H9 (cell line): ENCODE results near the gene RAB17. TPM values are rescaled to one million over a fixed set of nuclear protein-coding genes. Genes with fewer than 3 reads are reported as not detected.

Experiments used
- DNase-seq: peaks from one replicate; pipeline ENCODE4 v3.0.0-alpha.2; 2017
- H2AFZ ChIP-seq: one replicate; pipeline ENCODE4 v1.6.1; 2013; ENCODE audit warnings: mild to moderate bottlenecking, low read length, control low read depth, moderate library complexity
- H2AK5ac ChIP-seq: 2 replicates; pipeline ENCODE4 v1.6.1; 2013; ENCODE audit warnings: low read length, control low read depth, mixed read lengths; ENCODE audit not compliant: insufficient read length
- H2BK120ac ChIP-seq: one replicate; pipeline ENCODE4 v1.6.1; 2013; ENCODE audit warnings: low read depth, mild to moderate bottlenecking, low read length, control low read depth, inconsistent platforms; ENCODE audit not compliant: poor library complexity, severe bottlenecking
- H2BK12ac ChIP-seq: 2 replicates; pipeline ENCODE4 v1.6.1; 2013; ENCODE audit warnings: low read length, control low read depth, mixed read lengths, low read depth; ENCODE audit not compliant: insufficient read length
- H2BK15ac ChIP-seq: 2 replicates; pipeline ENCODE4 v1.6.1; 2013; ENCODE audit warnings: low read depth, low read length, control low read depth
- H2BK20ac ChIP-seq: one replicate; pipeline ENCODE4 v1.6.1; 2013; ENCODE audit warnings: low read depth, mild to moderate bottlenecking, low read length, control low read depth, inconsistent platforms; ENCODE audit not compliant: poor library complexity, severe bottlenecking
- H2BK5ac ChIP-seq: 2 replicates; pipeline ENCODE4 v1.6.1; 2013; ENCODE audit warnings: low read length, control low read depth, mixed read lengths; ENCODE audit not compliant: insufficient read length
- H3K14ac ChIP-seq: 2 replicates; pipeline ENCODE4 v1.6.1; 2013; ENCODE audit warnings: low read length, control low read depth; ENCODE audit not compliant: insufficient read depth
- H3K18ac ChIP-seq: 2 replicates; pipeline ENCODE4 v1.6.1; 2013; ENCODE audit warnings: low read depth, mild to moderate bottlenecking, mixed read lengths, low read length, control low read depth; ENCODE audit not compliant: insufficient read length
- H3K23ac ChIP-seq: 2 replicates; pipeline ENCODE4 v1.6.1; 2013; ENCODE audit warnings: low read length, control low read depth, mixed read lengths, low read depth; ENCODE audit not compliant: insufficient read length
- H3K23me2 ChIP-seq: 2 replicates; pipeline ENCODE4 v1.6.1; 2013; ENCODE audit warnings: low read depth, mild to moderate bottlenecking, mixed read lengths, low read length, control low read depth; ENCODE audit not compliant: insufficient read length, poor library complexity, severe bottlenecking
- H3K27ac ChIP-seq: 2 replicates; pipeline ENCODE4 v1.5.1; 2013; ENCODE audit warnings: low read length, control low read depth, mixed read lengths, low read depth; ENCODE audit not compliant: insufficient read length
- H3K27me3 ChIP-seq: 2 replicates; pipeline ENCODE4 v1.6.1; 2013; ENCODE audit warnings: low read length, control low read depth, inconsistent platforms; ENCODE audit not compliant: insufficient read depth
- H3K4ac ChIP-seq: 2 replicates; pipeline ENCODE4 v1.6.1; 2013; ENCODE audit warnings: low read depth, mild to moderate bottlenecking, control low read depth, inconsistent platforms, low read length, moderate library complexity
- H3K4me1 ChIP-seq: 2 replicates; pipeline ENCODE4 v1.6.1; 2013; ENCODE audit warnings: low read length, control low read depth, inconsistent platforms; ENCODE audit not compliant: insufficient read depth
- H3K4me2 ChIP-seq: 2 replicates; pipeline ENCODE4 v1.6.1; 2013; ENCODE audit warnings: low read length, control low read depth, mixed read lengths; ENCODE audit not compliant: insufficient read length, insufficient read depth
- H3K56ac ChIP-seq: 2 replicates; pipeline ENCODE4 v1.6.1; 2013; ENCODE audit warnings: low read depth, mild to moderate bottlenecking, mixed read lengths, low read length, control low read depth; ENCODE audit not compliant: insufficient read length
- H3K79me1 ChIP-seq: 2 replicates; pipeline ENCODE4 v1.6.1; 2013; ENCODE audit warnings: low read depth, mild to moderate bottlenecking, moderate library complexity, low read length, control low read depth, inconsistent platforms; ENCODE audit not compliant: insufficient read depth, poor library complexity, severe bottlenecking
- H3K79me2 ChIP-seq: 2 replicates; pipeline ENCODE4 v1.6.1; 2013; ENCODE audit warnings: low read length, control low read depth, inconsistent platforms; ENCODE audit not compliant: insufficient read depth
- H3K9ac ChIP-seq: 2 replicates; pipeline ENCODE4 v1.6.1; 2013; ENCODE audit warnings: low read length, control low read depth, mixed read lengths; ENCODE audit not compliant: insufficient read length; ENCODE audit errors: extremely low read depth
- H3K9me3 ChIP-seq: one replicate; pipeline ENCODE4 v1.6.1; 2013; ENCODE audit warnings: low read depth, low read length, inconsistent platforms; ENCODE audit not compliant: control insufficient read depth
- H3T11ph ChIP-seq: one replicate; pipeline ENCODE4 v1.6.1; 2013; ENCODE audit warnings: mild to moderate bottlenecking, low read length, control low read depth, inconsistent platforms
- H4K20me1 ChIP-seq: one replicate; pipeline ENCODE4 v1.6.1; 2013; ENCODE audit not compliant: control insufficient read depth, insufficient read length, insufficient read depth
- H4K5ac ChIP-seq: 2 replicates; pipeline ENCODE4 v1.6.1; 2013; ENCODE audit warnings: low read depth, mild to moderate bottlenecking, mixed read lengths, low read length, control low read depth; ENCODE audit not compliant: insufficient read length
- H4K8ac ChIP-seq: replicated peaks from 2 replicates; pipeline ENCODE4 v1.6.1; 2013; ENCODE audit warnings: low read length, control low read depth, mixed read lengths, low read depth; ENCODE audit not compliant: insufficient read length
- H4K91ac ChIP-seq: 2 replicates; pipeline ENCODE4 v1.6.1; 2013; ENCODE audit warnings: low read depth, mild to moderate bottlenecking, moderate library complexity, mixed read lengths, low read length, control low read depth; ENCODE audit not compliant: insufficient read length
- H3K27ac Mint-ChIP-seq, 3 experiments: 2 replicates in 2 of 3; 3 replicates in 1 of 3; pipeline ENCODE4 v1.8.0; 2020 to 2021; ENCODE audit warnings: mixed read lengths in 3 of 3, mild to moderate bottlenecking in 1 of 3, moderate library complexity in 1 of 3
- H3K27me3 Mint-ChIP-seq: 2 replicates; pipeline ENCODE4 v1.8.0; 2021; ENCODE audit warnings: low read depth, mild to moderate bottlenecking, moderate library complexity, mixed read lengths
- H3K36me3 Mint-ChIP-seq, 3 experiments: 2 replicates in 2 of 3; 3 replicates in 1 of 3; pipeline ENCODE4 v1.8.0; 2020 to 2021; ENCODE audit warnings: low read depth in 3 of 3, mixed read lengths in 3 of 3; ENCODE audit not compliant: insufficient read depth in 1 of 3
- H3K4me1 Mint-ChIP-seq, 2 experiments: 2 replicates each; pipeline ENCODE4 v1.8.0; 2020; ENCODE audit warnings: mixed read lengths in 2 of 2
- H3K4me3 Mint-ChIP-seq, 2 experiments: 2 replicates in 1 of 2; 3 replicates in 1 of 2; pipeline ENCODE4 v1.8.0; 2020 to 2021; ENCODE audit warnings: mild to moderate bottlenecking in 2 of 2, mixed read lengths in 2 of 2, moderate library complexity in 1 of 2
- H3K9me3 Mint-ChIP-seq, 2 experiments: 2 replicates in 1 of 2; 3 replicates in 1 of 2; pipeline ENCODE4 v1.8.0; 2020; ENCODE audit warnings: mild to moderate bottlenecking in 2 of 2, mixed read lengths in 2 of 2, moderate library complexity in 1 of 2
- CTCF ChIP-seq: fragments of 200-600 bp; sonication (generic); conservative IDR thresholded peaks from 3 replicates; pipeline ENCODE4 v1.8.0; 2021; ENCODE audit warnings: antibody characterized with exemption, mild to moderate bottlenecking
- WGBS: extraction: QIAGEN DNeasy Blood & Tissue Kit; methylation state at CpG from one replicate; pipeline ENCODE4 v1.1.7; 2013; ENCODE audit warnings: missing lambda C conversion rate, low lambda C conversion rate, mixed read lengths; ENCODE audit not compliant: insufficient read length; ENCODE audit errors: extremely low coverage; 5-methylcytosine and 5-hydroxymethylcytosine counted together
- total RNA-seq: library from RNA; stranded (reverse); gene quantifications from 2 replicates; pipeline ENCODE4 v1.2.1, GENCODE V29; 2021

The RAB17 gene
- total RNA-seq, 1 experiment from 2014 or later: 31.9 TPM

- Histone ChIP-seq H2AFZ (no peak overlapping the region), H2AK5ac (no peak overlapping the region), H3T11ph (no peak overlapping the region), H3K56ac (no peak overlapping the region), H2BK120ac (no peak overlapping the region), H2BK12ac (no peak overlapping the region), H4K91ac (no peak overlapping the region), H3K23ac (no peak overlapping the region), H3K9me3 (no peaks in the 10 kb centered on the region), H3K4me2 (no peak overlapping the region), H2BK20ac (no peak overlapping the region), H3K23me2 (no peaks in the 10 kb centered on the region), H2BK15ac (no peak overlapping the region), H3K9ac (no peak overlapping the region), H3K14ac (no peak overlapping the region), H3K79me2 (no peaks in the 10 kb centered on the region), H4K20me1 (no peaks in the 10 kb centered on the region), H3K4me1 (peaks cover 11% of the 10 kb centered on the region; the same call in 1 of the 2 replicates), H3K27ac (no peak overlapping the region), H4K5ac (no peak overlapping the region), H2BK5ac (no peak overlapping the region), H3K27me3 (no peaks in the 10 kb centered on the region), H3K79me1 (no peaks in the 10 kb centered on the region), H4K8ac (no peak overlapping the region), H3K18ac (no peak overlapping the region), H3K4ac (no peak overlapping the region)
- DNase-seq: no peak
- peak overlapping the region in 2 of 3 experiments; percentile 49 to 79; a peak in 3 of 7 replicates for H3K27ac Mint-ChIP-seq
- TF ChIP-seq CTCF: no peak
- no CpG with 5 or more reads among the region's 9 CpGs for WGBS
- no peak overlapping the region for H3K4me3 Mint-ChIP-seq
- no peaks in the 10 kb centered on the region; a peak in 2 of 7 replicates for H3K36me3 Mint-ChIP-seq
- H3K27me3 Mint-ChIP-seq: peaks cover 17% of the 10 kb centered on the region
- no peaks in the 10 kb centered on the region; a peak in 1 of 5 replicates for H3K9me3 Mint-ChIP-seq
- H3K4me1 Mint-ChIP-seq: peaks cover 75 to 76% of the 10 kb centered on the region in 2 experiments
Observed at GRCh38 chr2:237599465-237600110, 9.1 kb upstream of the RAB17 start.
